HCT116 (cell line): ENCODE measurements around the gene STRN3. TPM values are rescaled to one million over a fixed set of nuclear protein-coding genes. Genes with fewer than 3 reads are reported as not detected.

ENCODE experiments used
- ATAC-seq: fragments of 200-7000 bp; cut with Tn5 transposase; 2 replicates; pipeline ENCODE4 v1.9.1; 2020; ENCODE audit warnings: mild to moderate bottlenecking, moderate library complexity
- BruUV-seq: library from RNA; stranded (reverse); fragments of 400-500 nt; replicated peaks from 2 replicates; lab custom pipeline; 2021; lab: Mats Ljungman, UMichigan
- CTCF ChIA-PET: fragments of 300-600 bp; sonication (Branson Sonifier 250); formaldehyde crosslinking; loops from one replicate; lab custom pipeline; 2021; ENCODE audit warnings: antibody characterized with exemption; lab: Charles Lee
- POLR2A ChIA-PET: fragments of 300-600, 350-600 bp; sonication (Branson Sonifier 250); formaldehyde crosslinking; loops from one replicate; lab custom pipeline; 2021; ENCODE audit warnings: antibody characterized with exemption; lab: Charles Lee
- RAD21 ChIA-PET, 2 experiments: fragments of 300-600 bp; sonication (Branson Sonifier 250); formaldehyde crosslinking; loops; one replicate each; lab custom pipeline; 2023; ENCODE audit warnings: low total read pairs in 2 of 2; ENCODE audit not compliant: uncharacterized antibody in 2 of 2, unreplicated experiment in 2 of 2, low non-redundant PET in 1 of 2; lab: Charles Lee
- DNase-seq: peaks from one replicate; pipeline ENCODE4 v3.0.0-alpha.2; 2010; ENCODE audit warnings: low read depth, low spot score
- H2AFZ ChIP-seq: fragments of 200-600 bp; shearing (Covaris generic), sonication (generic); 2 replicates; pipeline ENCODE4 v1.6.1; 2017; ENCODE audit warnings: low read depth, mixed run types, mixed read lengths, antibody characterized with exemption, low read length; ENCODE audit not compliant: poor library complexity, severe bottlenecking
- H3K27ac ChIP-seq: 2 replicates; pipeline ENCODE4 v1.5.1; 2012; ENCODE audit warnings: low read depth, low read length
- H3K27me3 ChIP-seq: fragments of 200-600 bp; sonication (generic); 2 replicates; pipeline ENCODE4 v1.6.1; 2016; ENCODE audit warnings: mixed run types, low read length, mixed read lengths; ENCODE audit not compliant: insufficient read depth
- H3K36me3 ChIP-seq, 2 experiments: fragments of 200-500 bp in 1 of 2; fragments of 200-600 bp in 1 of 2; sonication (Bioruptor generic) in 1 of 2; sonication (generic) in 1 of 2; 2 replicates each; pipeline versions ENCODE4 v1.5.1 to v1.6.1; 2014 to 2016; ENCODE audit warnings: low read length in 2 of 2, inconsistent platforms in 1 of 2, mixed read lengths in 1 of 2, mixed run types in 1 of 2; ENCODE audit not compliant: insufficient read depth in 2 of 2, control insufficient read depth in 1 of 2
- H3K4me1 ChIP-seq, 2 experiments: fragments of 200-600 bp in 1 of 2; sonication (generic) in 1 of 2; 2 replicates each; pipeline versions ENCODE4 v1.5.1 to v1.6.1; 2012 to 2017; ENCODE audit warnings: low read length in 2 of 2, inconsistent platforms in 1 of 2, mild to moderate bottlenecking in 1 of 2, mixed read lengths in 1 of 2, mixed run types in 1 of 2, moderate library complexity in 1 of 2; ENCODE audit not compliant: insufficient read depth in 2 of 2, control insufficient read depth in 1 of 2
- H3K4me2 ChIP-seq: fragments of 200-600 bp; sonication (generic); 2 replicates; pipeline ENCODE4 v1.6.1; 2017; ENCODE audit warnings: mixed run types, low read length, mixed read lengths
- H3K4me3 ChIP-seq, 2 experiments: fragments of 200-600 bp in 1 of 2; sonication (generic) in 1 of 2; replicated peaks in 1 of 2; 2 replicates each; pipeline ENCODE4 v1.5.1; 2011 to 2016; ENCODE audit warnings: low read length in 2 of 2, control low read depth in 1 of 2, low read depth in 1 of 2, mild to moderate bottlenecking in 1 of 2, mixed read lengths in 1 of 2, mixed run types in 1 of 2
- H3K79me2 ChIP-seq: fragments of 200-600 bp; sonication (generic); 2 replicates; pipeline ENCODE4 v1.6.1; 2017; ENCODE audit warnings: mild to moderate bottlenecking, mixed run types, low read length, moderate library complexity, mixed read lengths; ENCODE audit not compliant: insufficient read depth
- H3K9ac ChIP-seq: fragments of 200-600 bp; sonication (generic); 2 replicates; pipeline ENCODE4 v1.6.1; 2016; ENCODE audit warnings: low read length, mixed read lengths
- H3K9me2 ChIP-seq: fragments of 200-600 bp; sonication (generic), shearing (Covaris generic); 2 replicates; pipeline ENCODE4 v1.6.1; 2017; ENCODE audit warnings: mixed run types, mild to moderate bottlenecking, moderate library complexity; ENCODE audit not compliant: insufficient read depth
- H3K9me3 ChIP-seq, 2 experiments: fragments of 200-500 bp in 1 of 2; fragments of 200-600 bp in 1 of 2; sonication (Bioruptor generic) in 1 of 2; sonication (generic) in 1 of 2; 2 replicates each; pipeline ENCODE4 v1.6.1; 2014 to 2017; ENCODE audit warnings: low read length in 2 of 2, mixed read lengths in 2 of 2, inconsistent platforms in 1 of 2, low read depth in 1 of 2, mild to moderate bottlenecking in 1 of 2, mixed run types in 1 of 2, moderate library complexity in 1 of 2; ENCODE audit not compliant: control insufficient read depth in 1 of 2, insufficient read depth in 1 of 2
- H4K20me1 ChIP-seq: fragments of 200-600 bp; sonication (generic), shearing (Covaris generic); 2 replicates; pipeline ENCODE4 v1.6.1; 2017; ENCODE audit warnings: mixed run types, mild to moderate bottlenecking, moderate library complexity; ENCODE audit not compliant: insufficient read depth
- CBX3 ChIP-seq: IDR thresholded peaks from 2 replicates; pipeline ENCODE4 v1.6.1; 2012; ENCODE audit warnings: low read depth
- EGR1 ChIP-seq: IDR thresholded peaks from 2 replicates; pipeline ENCODE4 v1.6.1; 2012; ENCODE audit warnings: low read depth
- EZH2 ChIP-seq: fragments of 200-600 bp; sonication (generic); IDR thresholded peaks from 2 replicates; pipeline ENCODE4 v1.6.1; 2017; ENCODE audit warnings: antibody characterized with exemption, mixed run types
- EZH2phosphoT487 ChIP-seq: fragments of 200-600 bp; IDR thresholded peaks from 2 replicates; pipeline ENCODE4 v1.6.1; 2018; ENCODE audit warnings: antibody characterized with exemption, borderline replicate concordance
- FOSL1 ChIP-seq: IDR thresholded peaks from 2 replicates; pipeline ENCODE4 v1.6.1; 2012; ENCODE audit warnings: low read depth
- JUND ChIP-seq: IDR thresholded peaks from 2 replicates; pipeline ENCODE4 v1.6.1; 2012
- POLR2A ChIP-seq: IDR thresholded peaks from 2 replicates; pipeline ENCODE4 v1.7.0; 2011; ENCODE audit warnings: borderline replicate concordance; ENCODE audit not compliant: insufficient read depth, insufficient read length; ENCODE audit errors: extremely low read depth
- POLR2AphosphoS5 ChIP-seq: IDR thresholded peaks from 2 replicates; pipeline ENCODE4 v1.6.1; 2011; ENCODE audit warnings: mild to moderate bottlenecking, low read depth, low read length, moderate library complexity
- RAD21 ChIP-seq: IDR thresholded peaks from 2 replicates; pipeline ENCODE4 v1.6.1; 2012; ENCODE audit warnings: low read depth, mild to moderate bottlenecking
- SIN3A ChIP-seq: IDR thresholded peaks from 2 replicates; pipeline ENCODE4 v1.6.1; 2012; ENCODE audit warnings: low read depth
- SP1 ChIP-seq: IDR thresholded peaks from 2 replicates; pipeline ENCODE4 v1.6.1; 2012; ENCODE audit warnings: low read depth
- SRF ChIP-seq: IDR thresholded peaks from 2 replicates; pipeline ENCODE4 v1.6.1; 2012; ENCODE audit warnings: low read depth
- TCF7L2 ChIP-seq: IDR thresholded peaks from 2 replicates; pipeline ENCODE4 v1.7.0; 2011; ENCODE audit warnings: borderline replicate concordance, inconsistent platforms; ENCODE audit not compliant: insufficient read depth, insufficient read length; ENCODE audit errors: extremely low read depth
- YY1 ChIP-seq: IDR thresholded peaks from 2 replicates; pipeline ENCODE4 v1.6.1; 2011; ENCODE audit warnings: low read length, low read depth, moderate library complexity, mild to moderate bottlenecking; ENCODE audit not compliant: insufficient replicate concordance; ENCODE audit errors: extremely low read depth
- ZFX ChIP-seq: fragments of 450-650 bp; IDR thresholded peaks from 2 replicates; pipeline ENCODE4 v1.6.1; 2017
- intact Hi-C: fragments of 100-400 bp; cut with micrococcal nuclease; formaldehyde crosslinking; loops from 2 replicates; pipeline ENCODE4 v1.10.0; 2022
- total RNA-seq: library from RNA; stranded (reverse); gene quantifications from one replicate; pipeline ENCODE4 v1.2.1, GENCODE V29; 2021; ENCODE audit not compliant: unreplicated experiment
- TF ChIP-seq, protein P1 (sequence below), 3 experiments: fragments of 200-600 bp in 1 of 3; sonication (generic) in 1 of 3; IDR thresholded peaks in 2 of 3; conservative IDR thresholded peaks in 1 of 3; 2 replicates each; pipeline ENCODE4 v1.5.1; 2012 to 2017; ENCODE audit warnings: low read depth in 2 of 3, low read length in 2 of 3, antibody characterized with exemption in 1 of 3, borderline replicate concordance in 1 of 3, control low read depth in 1 of 3, mild to moderate bottlenecking in 1 of 3, mixed read lengths in 1 of 3, mixed run types in 1 of 3, moderate library complexity in 1 of 3; ENCODE audit not compliant: insufficient read depth in 1 of 3
- TF ChIP-seq, protein P2 (sequence below): IDR thresholded peaks from 2 replicates; pipeline ENCODE4 v1.6.1; 2011; ENCODE audit warnings: mild to moderate bottlenecking, low read length, moderate library complexity; ENCODE audit not compliant: insufficient replicate concordance; ENCODE audit errors: extremely low read depth
- TF ChIP-seq, protein P3 (sequence below): IDR thresholded peaks from 2 replicates; pipeline ENCODE4 v1.6.1; 2012
- TF ChIP-seq, protein P4 (sequence below): IDR thresholded peaks from 2 replicates; pipeline ENCODE4 v1.6.1; 2012; ENCODE audit warnings: low read depth

The STRN3 gene
- total RNA-seq, 1 experiment from 2014 or later = 43.4 TPM

DNA sequence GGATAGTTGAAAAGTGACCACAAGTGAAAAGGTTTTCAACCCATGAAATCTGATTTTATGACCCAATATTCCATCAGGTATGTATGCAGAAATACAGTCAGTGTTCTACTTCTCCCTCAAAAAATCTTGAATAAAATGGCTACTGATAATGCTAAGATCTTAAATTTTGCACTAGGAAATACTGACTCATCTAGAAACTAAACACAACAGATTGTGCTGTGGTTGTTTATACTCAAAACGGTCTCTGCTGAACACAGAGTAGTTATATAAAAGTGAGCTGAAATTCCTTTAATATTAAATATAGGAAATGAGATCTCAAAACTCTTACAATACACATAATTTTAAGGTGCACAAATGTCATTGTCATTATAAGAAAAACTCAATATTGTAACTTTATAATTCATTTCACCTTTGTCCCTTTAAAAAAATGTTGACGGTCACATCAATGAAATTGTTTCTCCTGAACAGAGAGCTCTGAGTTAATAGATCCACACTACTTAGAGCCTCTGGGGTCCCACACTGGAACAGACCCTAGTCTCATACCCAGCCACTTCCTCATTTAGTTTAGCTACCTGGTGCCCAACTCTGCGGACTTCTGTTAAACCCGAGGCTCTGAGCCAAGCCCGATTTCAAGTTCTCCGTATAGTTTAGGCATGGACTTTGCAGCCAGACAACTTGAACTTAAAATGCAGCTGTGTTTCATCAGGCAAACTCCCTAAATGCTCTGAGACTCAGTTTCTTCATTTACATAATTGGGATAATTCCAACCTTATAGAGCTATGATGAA is 142.5 kb downstream of the STRN3 start:
- DNase-seq (no peak), ATAC-seq (no peak)
- Histone ChIP-seq H2AFZ (no peak overlapping the region), H3K27me3 (no peaks in the 10 kb centered on the region), H3K79me2 (no peaks in the 10 kb centered on the region), H3K27ac (no peak overlapping the region), H3K36me3 (peaks cover 0 to 5% of the 10 kb centered on the region in 2 experiments; a peak in 1 of 4 replicates), H3K4me3 (no peak overlapping the region), H3K9me2 (no peaks in the 10 kb centered on the region), H3K9ac (no peak overlapping the region), H4K20me1 (no peaks in the 10 kb centered on the region), H3K4me2 (no peak overlapping the region), H3K4me1 (no peaks in the 10 kb centered on the region), H3K9me3 (no peaks in the 10 kb centered on the region)
- CTCF ChIA-PET = no interaction called here
- no TSS peak for BruUV-seq
- intact Hi-C loops = no loop called here
- RAD21 ChIA-PET = no interaction called here
- TF ChIP-seq SP1 (no peak), POLR2A (no peak), SIN3A (no peak), EZH2phosphoT487 (no peak), YY1 (no peak), POLR2AphosphoS5 (no peak), RAD21 (no peak), JUND (no peak), TCF7L2 (no peak), EZH2 (no peak), EGR1 (no peak), FOSL1 (no peak), CBX3 (no peak), SRF (no peak), ZFX (no peak)
- TF ChIP-seq, protein P1, sequence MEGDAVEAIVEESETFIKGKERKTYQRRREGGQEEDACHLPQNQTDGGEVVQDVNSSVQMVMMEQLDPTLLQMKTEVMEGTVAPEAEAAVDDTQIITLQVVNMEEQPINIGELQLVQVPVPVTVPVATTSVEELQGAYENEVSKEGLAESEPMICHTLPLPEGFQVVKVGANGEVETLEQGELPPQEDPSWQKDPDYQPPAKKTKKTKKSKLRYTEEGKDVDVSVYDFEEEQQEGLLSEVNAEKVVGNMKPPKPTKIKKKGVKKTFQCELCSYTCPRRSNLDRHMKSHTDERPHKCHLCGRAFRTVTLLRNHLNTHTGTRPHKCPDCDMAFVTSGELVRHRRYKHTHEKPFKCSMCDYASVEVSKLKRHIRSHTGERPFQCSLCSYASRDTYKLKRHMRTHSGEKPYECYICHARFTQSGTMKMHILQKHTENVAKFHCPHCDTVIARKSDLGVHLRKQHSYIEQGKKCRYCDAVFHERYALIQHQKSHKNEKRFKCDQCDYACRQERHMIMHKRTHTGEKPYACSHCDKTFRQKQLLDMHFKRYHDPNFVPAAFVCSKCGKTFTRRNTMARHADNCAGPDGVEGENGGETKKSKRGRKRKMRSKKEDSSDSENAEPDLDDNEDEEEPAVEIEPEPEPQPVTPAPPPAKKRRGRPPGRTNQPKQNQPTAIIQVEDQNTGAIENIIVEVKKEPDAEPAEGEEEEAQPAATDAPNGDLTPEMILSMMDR (IDR thresholded peaks at IDR 0.05 in 2 of 3, conservative IDR thresholded peaks at IDR 0.05 in 1 of 3; ENCODE audit: borderline replicate concordance in 1 of 3, insufficient read depth in 1 of 3, low read depth in 2 of 3, low read length in 2 of 3) = no peak
- TF ChIP-seq, protein P2, sequence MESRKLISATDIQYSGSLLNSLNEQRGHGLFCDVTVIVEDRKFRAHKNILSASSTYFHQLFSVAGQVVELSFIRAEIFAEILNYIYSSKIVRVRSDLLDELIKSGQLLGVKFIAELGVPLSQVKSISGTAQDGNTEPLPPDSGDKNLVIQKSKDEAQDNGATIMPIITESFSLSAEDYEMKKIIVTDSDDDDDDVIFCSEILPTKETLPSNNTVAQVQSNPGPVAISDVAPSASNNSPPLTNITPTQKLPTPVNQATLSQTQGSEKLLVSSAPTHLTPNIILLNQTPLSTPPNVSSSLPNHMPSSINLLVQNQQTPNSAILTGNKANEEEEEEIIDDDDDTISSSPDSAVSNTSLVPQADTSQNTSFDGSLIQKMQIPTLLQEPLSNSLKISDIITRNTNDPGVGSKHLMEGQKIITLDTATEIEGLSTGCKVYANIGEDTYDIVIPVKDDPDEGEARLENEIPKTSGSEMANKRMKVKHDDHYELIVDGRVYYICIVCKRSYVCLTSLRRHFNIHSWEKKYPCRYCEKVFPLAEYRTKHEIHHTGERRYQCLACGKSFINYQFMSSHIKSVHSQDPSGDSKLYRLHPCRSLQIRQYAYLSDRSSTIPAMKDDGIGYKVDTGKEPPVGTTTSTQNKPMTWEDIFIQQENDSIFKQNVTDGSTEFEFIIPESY = no peak
- TF ChIP-seq, protein P3, sequence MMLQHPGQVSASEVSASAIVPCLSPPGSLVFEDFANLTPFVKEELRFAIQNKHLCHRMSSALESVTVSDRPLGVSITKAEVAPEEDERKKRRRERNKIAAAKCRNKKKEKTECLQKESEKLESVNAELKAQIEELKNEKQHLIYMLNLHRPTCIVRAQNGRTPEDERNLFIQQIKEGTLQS = no peak
- TF ChIP-seq, protein P4, sequence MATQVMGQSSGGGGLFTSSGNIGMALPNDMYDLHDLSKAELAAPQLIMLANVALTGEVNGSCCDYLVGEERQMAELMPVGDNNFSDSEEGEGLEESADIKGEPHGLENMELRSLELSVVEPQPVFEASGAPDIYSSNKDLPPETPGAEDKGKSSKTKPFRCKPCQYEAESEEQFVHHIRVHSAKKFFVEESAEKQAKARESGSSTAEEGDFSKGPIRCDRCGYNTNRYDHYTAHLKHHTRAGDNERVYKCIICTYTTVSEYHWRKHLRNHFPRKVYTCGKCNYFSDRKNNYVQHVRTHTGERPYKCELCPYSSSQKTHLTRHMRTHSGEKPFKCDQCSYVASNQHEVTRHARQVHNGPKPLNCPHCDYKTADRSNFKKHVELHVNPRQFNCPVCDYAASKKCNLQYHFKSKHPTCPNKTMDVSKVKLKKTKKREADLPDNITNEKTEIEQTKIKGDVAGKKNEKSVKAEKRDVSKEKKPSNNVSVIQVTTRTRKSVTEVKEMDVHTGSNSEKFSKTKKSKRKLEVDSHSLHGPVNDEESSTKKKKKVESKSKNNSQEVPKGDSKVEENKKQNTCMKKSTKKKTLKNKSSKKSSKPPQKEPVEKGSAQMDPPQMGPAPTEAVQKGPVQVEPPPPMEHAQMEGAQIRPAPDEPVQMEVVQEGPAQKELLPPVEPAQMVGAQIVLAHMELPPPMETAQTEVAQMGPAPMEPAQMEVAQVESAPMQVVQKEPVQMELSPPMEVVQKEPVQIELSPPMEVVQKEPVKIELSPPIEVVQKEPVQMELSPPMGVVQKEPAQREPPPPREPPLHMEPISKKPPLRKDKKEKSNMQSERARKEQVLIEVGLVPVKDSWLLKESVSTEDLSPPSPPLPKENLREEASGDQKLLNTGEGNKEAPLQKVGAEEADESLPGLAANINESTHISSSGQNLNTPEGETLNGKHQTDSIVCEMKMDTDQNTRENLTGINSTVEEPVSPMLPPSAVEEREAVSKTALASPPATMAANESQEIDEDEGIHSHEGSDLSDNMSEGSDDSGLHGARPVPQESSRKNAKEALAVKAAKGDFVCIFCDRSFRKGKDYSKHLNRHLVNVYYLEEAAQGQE = no peak
- POLR2A ChIA-PET = interaction anchor here (1.2 kb wide), 1 partner anchor 95 kb away, joined by 4 read pairs; no protein-coding TSS in a partner anchor
